Measurements from ENCODE around the gene APBA2. TPM values are rescaled to one million over a fixed set of nuclear protein-coding genes. Genes with fewer than 3 reads are reported as not detected.

Gene APBA2
- total RNA-seq, 2 donors from 2014 or later = 0.77 to 1.0 TPM

GRCh38 chr15:29114221-29115092 lies 228.7 kb downstream of the APBA2 start:
- TF ChIP-seq, protein P1, sequence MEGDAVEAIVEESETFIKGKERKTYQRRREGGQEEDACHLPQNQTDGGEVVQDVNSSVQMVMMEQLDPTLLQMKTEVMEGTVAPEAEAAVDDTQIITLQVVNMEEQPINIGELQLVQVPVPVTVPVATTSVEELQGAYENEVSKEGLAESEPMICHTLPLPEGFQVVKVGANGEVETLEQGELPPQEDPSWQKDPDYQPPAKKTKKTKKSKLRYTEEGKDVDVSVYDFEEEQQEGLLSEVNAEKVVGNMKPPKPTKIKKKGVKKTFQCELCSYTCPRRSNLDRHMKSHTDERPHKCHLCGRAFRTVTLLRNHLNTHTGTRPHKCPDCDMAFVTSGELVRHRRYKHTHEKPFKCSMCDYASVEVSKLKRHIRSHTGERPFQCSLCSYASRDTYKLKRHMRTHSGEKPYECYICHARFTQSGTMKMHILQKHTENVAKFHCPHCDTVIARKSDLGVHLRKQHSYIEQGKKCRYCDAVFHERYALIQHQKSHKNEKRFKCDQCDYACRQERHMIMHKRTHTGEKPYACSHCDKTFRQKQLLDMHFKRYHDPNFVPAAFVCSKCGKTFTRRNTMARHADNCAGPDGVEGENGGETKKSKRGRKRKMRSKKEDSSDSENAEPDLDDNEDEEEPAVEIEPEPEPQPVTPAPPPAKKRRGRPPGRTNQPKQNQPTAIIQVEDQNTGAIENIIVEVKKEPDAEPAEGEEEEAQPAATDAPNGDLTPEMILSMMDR (IDR thresholded peaks at IDR 0.05) = no peak
- Histone ChIP-seq H3K27ac (no peak overlapping the region), H3K4me1 (no peaks in the 10 kb centered on the region), H3K9ac (ENCODE audit: low read depth in 2 of 2, low read length in 2 of 2) (no peak overlapping the region), H3K36me3 (no peaks in the 10 kb centered on the region), H3K27me3 (no peaks in the 10 kb centered on the region), H3K4me3 (no peak overlapping the region), H3K9me3 (no peaks in the 10 kb centered on the region)
- DNase-seq = no peak
- intact Hi-C loops (cut with DNase I) = loop anchor here (5.0 kb wide), 1 partner anchor 52 kb away; no protein-coding TSS in a partner anchor

DNA sequence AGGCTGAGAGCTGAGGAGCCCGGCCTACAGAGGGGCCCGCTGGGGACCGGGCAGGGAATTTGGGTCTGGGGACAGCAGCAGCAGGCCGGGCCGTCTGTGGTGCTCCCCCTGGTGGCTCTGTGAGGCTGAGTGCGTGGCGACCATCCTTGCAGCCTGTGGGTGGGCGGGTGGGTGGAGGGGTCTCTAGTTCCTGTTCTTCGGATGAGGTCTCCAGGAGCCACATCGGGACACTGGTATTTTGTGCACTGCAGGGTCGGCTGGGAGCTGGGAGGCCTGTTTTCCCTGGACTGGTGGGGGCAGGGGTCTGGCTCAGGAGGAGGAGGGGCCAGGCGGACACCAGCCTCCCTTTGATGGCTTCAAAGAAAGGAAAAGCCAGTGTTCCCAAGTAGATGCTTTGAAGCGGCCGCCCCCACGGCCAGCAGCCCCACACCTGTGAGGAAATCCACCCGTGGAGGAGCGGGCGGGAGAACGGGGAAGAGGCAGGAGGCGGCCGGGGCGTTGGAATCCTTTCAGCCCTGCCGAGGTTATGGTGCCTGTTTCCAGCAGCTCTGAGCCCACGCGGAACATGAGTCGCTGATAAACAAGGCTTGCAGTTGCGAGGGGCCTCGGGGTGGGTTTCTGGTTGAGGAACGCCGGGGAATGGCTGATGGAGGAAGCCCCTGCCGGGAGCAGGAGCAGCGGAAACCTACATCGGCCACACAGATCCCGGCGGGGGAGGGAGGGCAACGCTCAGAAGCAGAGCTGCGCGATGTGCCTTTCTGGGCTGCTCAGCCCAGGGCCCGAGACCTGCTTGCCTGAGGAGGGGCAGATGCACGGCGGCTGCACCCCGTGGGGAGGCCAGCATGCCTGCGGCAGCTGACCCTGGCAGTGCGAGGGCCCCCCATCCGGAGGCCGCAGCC lies 229.6 kb downstream of the APBA2 start:
- H3K27me3 ChIP-seq = no peaks in the 10 kb centered on the region
- TF ChIP-seq, protein P1 (IDR thresholded peaks at IDR 0.05) = no peak
- no peak overlapping the region for H3K9ac ChIP-seq (ENCODE audit: low read depth in 2 of 2, low read length in 2 of 2)
- DNase-seq = no peak
- H3K4me1 ChIP-seq = no peaks in the 10 kb centered on the region
- intact Hi-C loops (cut with DNase I) = no loop called here
- H3K27ac ChIP-seq = no peak overlapping the region
- H3K36me3 ChIP-seq = no peaks in the 10 kb centered on the region
- H3K4me3 ChIP-seq = peak overlapping the region; percentile 11
- no peaks in the 10 kb centered on the region for H3K9me3 ChIP-seq

DNA sequence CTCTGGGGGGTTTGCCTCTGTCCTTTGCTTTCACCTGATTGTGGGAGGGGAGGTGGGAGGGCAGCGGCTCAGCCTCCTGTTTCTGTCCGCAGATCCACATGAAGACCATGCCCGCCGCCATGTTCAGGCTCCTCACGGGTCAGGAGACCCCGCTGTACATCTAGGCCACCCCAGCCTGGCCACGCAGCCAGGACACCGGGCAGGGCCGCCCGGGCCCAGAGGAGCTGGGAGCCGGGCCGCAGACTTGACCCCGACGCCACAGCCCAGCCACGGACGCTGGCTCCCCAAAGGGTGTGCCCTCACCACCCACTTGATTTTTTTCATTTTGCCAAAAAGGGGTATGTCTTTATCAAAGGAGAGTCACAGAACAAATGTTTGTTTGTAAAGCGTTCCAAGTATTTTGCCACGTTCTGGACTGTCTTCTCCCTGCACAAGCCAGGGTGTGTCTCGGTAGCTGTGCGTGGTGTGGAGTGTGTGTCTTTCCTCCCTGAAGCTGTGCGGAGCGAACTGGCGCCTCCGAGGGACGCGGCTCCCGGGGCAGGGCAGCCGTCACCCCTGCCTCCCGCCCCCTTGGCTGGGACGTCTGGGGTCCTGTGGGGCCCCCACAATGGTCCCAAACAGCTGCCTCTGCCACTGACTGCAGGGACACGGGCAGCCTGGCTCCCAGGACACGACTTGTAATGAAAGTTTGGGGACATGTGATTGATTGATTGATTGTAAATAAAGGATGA lies 231.4 kb downstream of the APBA2 start:
- Histone ChIP-seq H3K4me3 (no peak overlapping the region), H3K9me3 (no peaks in the 10 kb centered on the region), H3K27ac (no peak overlapping the region), H3K36me3 (no peaks in the 10 kb centered on the region), H3K9ac (ENCODE audit: low read depth in 2 of 2, low read length in 2 of 2) (no peak overlapping the region), H3K27me3 (no peaks in the 10 kb centered on the region), H3K4me1 (no peaks in the 10 kb centered on the region)
- TF ChIP-seq, protein P1 (IDR thresholded peaks at IDR 0.05) = no peak
- DNase-seq = no peak
- intact Hi-C loops (cut with DNase I) = no loop called here

DNA sequence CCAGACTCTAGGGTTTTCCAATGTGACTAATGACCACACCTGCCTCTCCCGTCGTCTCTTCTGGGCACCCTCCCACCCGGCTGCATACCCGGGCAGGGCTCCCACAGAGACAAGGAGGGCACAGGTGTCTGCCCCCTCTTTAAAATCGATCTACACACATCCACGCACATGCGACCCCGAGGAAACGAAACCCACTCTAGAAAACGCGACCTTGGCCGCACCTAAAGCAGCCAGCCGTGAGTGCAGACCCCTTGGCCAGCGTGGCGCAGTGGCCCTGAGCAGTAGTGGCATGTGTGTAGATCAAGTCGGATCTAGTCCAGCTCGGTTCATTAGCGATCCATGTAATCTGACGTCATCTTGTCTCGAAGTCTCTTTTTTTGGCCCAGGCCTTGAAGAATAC lies 232.0 kb downstream of the APBA2 start:
- H3K9ac ChIP-seq (ENCODE audit: low read depth in 2 of 2, low read length in 2 of 2) = no peak overlapping the region
- TF ChIP-seq, protein P1 (IDR thresholded peaks at IDR 0.05) = no peak
- no peaks in the 10 kb centered on the region for H3K27me3 ChIP-seq
- intact Hi-C loops (cut with DNase I) = no loop called here
- H3K9me3 ChIP-seq = no peaks in the 10 kb centered on the region
- H3K36me3 ChIP-seq = no peaks in the 10 kb centered on the region
- H3K27ac ChIP-seq = no peak overlapping the region
- no peaks in the 10 kb centered on the region for H3K4me1 ChIP-seq
- DNase-seq = no peak
- no peak overlapping the region for H3K4me3 ChIP-seq

- H3K4me3 ChIP-seq = no peak overlapping the region
- intact Hi-C loops (cut with DNase I) = no loop called here
- DNase-seq = no peak
- no peak overlapping the region for H3K9ac ChIP-seq (ENCODE audit: low read depth in 2 of 2, low read length in 2 of 2)
- no peaks in the 10 kb centered on the region for H3K27me3 ChIP-seq
- no peaks in the 10 kb centered on the region for H3K4me1 ChIP-seq
- H3K9me3 ChIP-seq = no peaks in the 10 kb centered on the region
- no peaks in the 10 kb centered on the region for H3K36me3 ChIP-seq
- TF ChIP-seq, protein P1 (IDR thresholded peaks at IDR 0.05) = no peak
- H3K27ac ChIP-seq = no peak overlapping the region
Observed at GRCh38 chr15:29119847-29120246, 234.1 kb downstream of the APBA2 start.

Data from colonic mucosa (tissue), 4 donors.